Pancreas (tissue), 10 donors: ENCODE measurements around the gene CCND2. TPM values are rescaled to one million over a fixed set of nuclear protein-coding genes. Genes with fewer than 3 reads are reported as not detected.

ENCODE experiments used
- ATAC-seq, 4 donors: fragments of 200-7000 bp; cut with Tn5 transposase; one replicate each; pipeline versions ENCODE4 v1.8.0 to v1.9.1; 2020; ENCODE audit warnings: mild to moderate bottlenecking in 4 of 4, moderate library complexity in 4 of 4
- DNase-seq, 6 donors: peaks; one replicate each; pipeline ENCODE4 v3.0.0-alpha.2; 2020
- FAIRE-seq: peaks from 2 replicates; lab custom pipeline; 2012; peaks lifted over from hg19 to GRCh38; lab: Jason Lieb, UNC
- H3K27ac ChIP-seq, 4 donors: fragments of 200-600 bp; sonication (generic); 1 replicate in 3 of 4; 2 replicates in 1 of 4; pipeline versions ENCODE4 v1.5.0 to v1.8.0; 2020
- H3K27me3 ChIP-seq, 4 donors: fragments of 200-600 bp; one replicate each; pipeline ENCODE4 v1.8.0; 2021
- H3K36me3 ChIP-seq, 3 donors: fragments of 200-600 bp; sonication (generic) in 1 of 3; one replicate each; pipeline versions ENCODE4 v1.5.0 to v1.8.0; 2020 to 2021
- H3K4me1 ChIP-seq, 3 donors: fragments of 200-600 bp; one replicate each; pipeline ENCODE4 v1.8.0; 2021
- H3K4me3 ChIP-seq, 4 donors: fragments of 200-600 bp; sonication (generic) in 2 of 4; one replicate each; pipeline versions ENCODE4 v1.5.0 to v1.8.0; 2020 to 2021
- H3K9me3 ChIP-seq, 4 donors: fragments of 200-600 bp; one replicate each; pipeline ENCODE4 v1.8.0; 2021
- WGBS, 2 donors: extraction: QIAGEN DNeasy Blood & Tissue Kit; methylation state at CpG; one replicate each; pipeline ENCODE4 v1.1.7; 2013; 5-methylcytosine and 5-hydroxymethylcytosine counted together
- intact Hi-C, 3 donors: fragments of 100-400 bp; cut with DNase I; formaldehyde crosslinking; loops; one replicate each; pipeline versions ENCODE4 v1.11.1 to v1.14.2; 2022
- polyA plus RNA-seq, 2 donors: library from polyadenylated mRNA; stranded (reverse); fragments of 200-250 nt; gene quantifications; one replicate each; pipeline ENCODE4 v1.2.3, GENCODE V29; 2013
- total RNA-seq, 6 donors: library from RNA; stranded (reverse); fragmentation: NEBNext Ultra II Directional in 4 of 6; extraction: Animal tissue kit (Norgen Biotek cat#: 25700) in 4 of 6; gene quantifications; one replicate each; pipeline versions ENCODE4 v1.2.1 to v1.2.4, GENCODE V29; 2021 to 2023
- TF ChIP-seq, protein P1 (sequence below), 4 donors: fragments of 200-600 bp; sonication (generic) in 3 of 4; IDR thresholded peaks; one replicate each; pipeline versions ENCODE4 v1.5.0 to v1.8.0; 2021; ENCODE audit warnings: antibody characterized with exemption in 4 of 4
- donor health status: healthy with polysubstance abuse.
- donor health status: DM: no; HTN: no; CAD: no; lungs with moderate emphysema.
- donor health status: DM: no; HTN: no; CAD: no.
- donor health status: control.
- donor health status: control.
- donor health status: Bipolar disorder and iron deficiency.
- donor health status: DM: yes; HTN: yes; CAD: no.
- donor health status: DM: no; HTN: no; CAD: no.
- donor health status: DM: no; HTN: no; CAD: no.
- donor health status: DM: yes; HTN: yes; CAD: no.

The CCND2 gene
- total RNA-seq (10 to 100 TPM; 51.5 to 75.6 (median 63.5) TPM), polyA plus RNA-seq (1 to 10 TPM; 6.3 to 9.1 TPM)

DNA sequence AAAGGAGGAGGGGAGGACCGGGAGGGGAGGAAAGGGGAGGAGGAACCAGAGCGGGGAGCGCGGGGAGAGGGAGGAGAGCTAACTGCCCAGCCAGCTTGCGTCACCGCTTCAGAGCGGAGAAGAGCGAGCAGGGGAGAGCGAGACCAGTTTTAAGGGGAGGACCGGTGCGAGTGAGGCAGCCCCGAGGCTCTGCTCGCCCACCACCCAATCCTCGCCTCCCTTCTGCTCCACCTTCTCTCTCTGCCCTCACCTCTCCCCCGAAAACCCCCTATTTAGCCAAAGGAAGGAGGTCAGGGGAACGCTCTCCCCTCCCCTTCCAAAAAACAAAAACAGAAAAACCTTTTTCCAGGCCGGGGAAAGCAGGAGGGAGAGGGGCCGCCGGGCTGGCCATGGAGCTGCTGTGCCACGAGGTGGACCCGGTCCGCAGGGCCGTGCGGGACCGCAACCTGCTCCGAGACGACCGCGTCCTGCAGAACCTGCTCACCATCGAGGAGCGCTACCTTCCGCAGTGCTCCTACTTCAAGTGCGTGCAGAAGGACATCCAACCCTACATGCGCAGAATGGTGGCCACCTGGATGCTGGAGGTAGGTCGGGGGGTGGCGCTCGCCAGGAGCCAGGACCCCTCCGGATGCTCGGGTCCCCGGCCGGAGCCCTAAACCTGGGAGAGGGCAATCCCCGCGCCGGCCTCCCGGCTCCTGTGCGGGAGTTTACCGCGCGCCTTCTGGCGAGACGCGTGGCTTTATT lies at the start of gene CCND2:
TSS of gene CCND2 (plus strand) at position 111 of the 744 bp plus-strand sequence. CDS start at position 390, 279 bp downstream.
- peak; percentile 61 to 75 (median 70) for ATAC-seq
- peak; percentile 69 to 91 (median 84) for DNase-seq
- Histone ChIP-seq H3K9me3 (no peaks in the 10 kb centered on the region), H3K4me3 (peak within 1 kb of the TSS; percentile 27 to 81 (median 68)), H3K27ac (peak within 1 kb of the TSS; percentile 49 to 86 (median 63)), H3K36me3 (no peaks in the 10 kb centered on the region), H3K4me1 (peaks cover 12 to 25% (median 16%) of the 10 kb centered on the region in 3 donors), H3K27me3 (no peaks in the 10 kb centered on the region)
- WGBS, 2 donors: 0% methylated on average over 52 of the region's 52 CpGs
- intact Hi-C loops: loop anchor here in 1 of 3 donors (10.0 kb wide), 2 partner anchors 279 to 389 kb away; no protein-coding TSS in a partner anchor
- TF ChIP-seq, protein P1, sequence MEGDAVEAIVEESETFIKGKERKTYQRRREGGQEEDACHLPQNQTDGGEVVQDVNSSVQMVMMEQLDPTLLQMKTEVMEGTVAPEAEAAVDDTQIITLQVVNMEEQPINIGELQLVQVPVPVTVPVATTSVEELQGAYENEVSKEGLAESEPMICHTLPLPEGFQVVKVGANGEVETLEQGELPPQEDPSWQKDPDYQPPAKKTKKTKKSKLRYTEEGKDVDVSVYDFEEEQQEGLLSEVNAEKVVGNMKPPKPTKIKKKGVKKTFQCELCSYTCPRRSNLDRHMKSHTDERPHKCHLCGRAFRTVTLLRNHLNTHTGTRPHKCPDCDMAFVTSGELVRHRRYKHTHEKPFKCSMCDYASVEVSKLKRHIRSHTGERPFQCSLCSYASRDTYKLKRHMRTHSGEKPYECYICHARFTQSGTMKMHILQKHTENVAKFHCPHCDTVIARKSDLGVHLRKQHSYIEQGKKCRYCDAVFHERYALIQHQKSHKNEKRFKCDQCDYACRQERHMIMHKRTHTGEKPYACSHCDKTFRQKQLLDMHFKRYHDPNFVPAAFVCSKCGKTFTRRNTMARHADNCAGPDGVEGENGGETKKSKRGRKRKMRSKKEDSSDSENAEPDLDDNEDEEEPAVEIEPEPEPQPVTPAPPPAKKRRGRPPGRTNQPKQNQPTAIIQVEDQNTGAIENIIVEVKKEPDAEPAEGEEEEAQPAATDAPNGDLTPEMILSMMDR (IDR thresholded peaks at IDR 0.05): no peak
- no peak for FAIRE-seq

DNA sequence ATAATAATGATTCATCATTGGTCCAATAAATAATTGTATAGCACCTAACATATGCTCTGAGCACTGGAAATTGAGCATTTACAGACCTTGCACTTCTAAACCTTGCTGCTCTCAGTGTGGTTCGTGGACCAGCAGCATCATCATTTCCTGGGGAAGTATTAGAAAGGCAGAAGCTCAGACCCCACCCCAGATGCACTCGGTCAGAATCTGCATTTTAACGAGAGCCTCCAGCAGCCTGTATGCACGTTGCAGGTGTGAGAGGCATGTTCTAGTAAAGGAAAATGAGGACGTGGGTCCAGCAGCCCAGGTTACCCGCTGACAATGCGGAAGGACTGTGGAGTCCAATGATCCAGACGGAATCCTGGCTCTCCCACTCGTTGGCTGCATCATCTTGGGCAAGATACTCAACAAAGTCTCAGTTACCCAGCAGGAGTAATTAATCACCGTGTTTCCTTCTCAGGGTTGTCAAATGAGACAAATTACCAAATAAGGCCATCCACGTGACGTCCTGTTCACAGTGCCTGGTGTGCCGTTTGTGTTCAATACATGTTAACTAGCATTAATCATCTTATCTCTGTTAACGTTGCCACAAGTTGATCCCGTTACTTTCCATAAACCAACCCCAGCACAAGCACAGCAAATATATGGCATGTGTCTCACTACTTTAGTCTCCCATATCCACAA lies 49.2 kb upstream of the CCND2 start:
- Histone ChIP-seq H3K9me3 (no peaks in the 10 kb centered on the region), H3K27me3 (no peaks in the 10 kb centered on the region), H3K36me3 (no peaks in the 10 kb centered on the region), H3K4me3 (no peak overlapping the region), H3K27ac (no peak overlapping the region), H3K4me1 (no peaks in the 10 kb centered on the region)
- FAIRE-seq (no peak), ATAC-seq (no peak), DNase-seq (no peak)
- TF ChIP-seq, protein P1 (IDR thresholded peaks at IDR 0.05): no peak
- 55 to 57% methylated on average over 15 of the region's 15 CpGs for WGBS, 2 donors
- intact Hi-C loops: no loop called here

DNA sequence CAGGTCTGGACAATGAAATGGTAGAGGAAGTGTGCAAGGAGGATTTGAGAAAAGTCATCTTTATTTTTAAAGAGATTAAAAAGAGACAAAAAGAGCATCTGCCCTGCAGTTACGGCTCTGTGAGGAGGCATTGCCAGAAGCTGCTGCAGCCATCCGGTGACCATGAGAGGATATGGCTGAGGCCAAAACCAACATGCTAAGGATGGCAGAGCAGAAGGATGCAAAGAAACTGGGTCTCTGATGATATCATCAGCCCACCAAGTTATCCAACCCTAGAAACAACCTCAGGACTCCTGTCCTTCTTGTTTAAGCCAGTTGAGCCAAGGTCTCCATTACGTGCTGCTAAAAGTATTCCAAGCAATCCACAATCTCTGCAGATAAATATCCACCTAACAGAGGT lies 48.0 kb upstream of the CCND2 start:
- intact Hi-C loops: no loop called here
- H3K27ac ChIP-seq: no peak overlapping the region
- FAIRE-seq (no peak), DNase-seq (no peak), ATAC-seq (no peak)
- H3K4me1 ChIP-seq: no peaks in the 10 kb centered on the region
- 91 to 93% methylated on average over 3 of the region's 3 CpGs for WGBS, 2 donors
- no peak overlapping the region for H3K4me3 ChIP-seq
- H3K27me3 ChIP-seq: no peaks in the 10 kb centered on the region
- no peaks in the 10 kb centered on the region for H3K36me3 ChIP-seq
- no peaks in the 10 kb centered on the region for H3K9me3 ChIP-seq
- TF ChIP-seq, protein P1 (IDR thresholded peaks at IDR 0.05): no peak

DNA sequence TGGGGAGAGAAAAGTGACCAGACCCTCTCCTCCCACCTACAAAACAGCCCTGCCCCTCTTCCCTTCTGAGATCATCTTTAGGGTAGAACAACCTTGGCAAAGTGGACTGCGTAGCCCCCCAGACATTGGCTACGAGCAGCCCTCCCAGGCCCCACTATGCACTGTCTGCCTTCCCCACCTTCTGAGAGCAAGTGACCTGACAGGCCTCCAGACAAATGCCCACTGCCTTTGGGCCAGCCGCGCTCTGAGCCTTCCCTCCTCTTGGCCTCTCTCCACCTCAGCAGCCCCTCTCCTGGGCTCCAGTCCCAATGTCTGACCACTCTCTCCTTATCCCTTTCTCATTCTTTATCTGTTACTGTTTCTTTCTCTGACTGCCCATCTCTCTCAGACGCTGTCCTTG lies 46.5 kb upstream of the CCND2 start:
- H3K27ac ChIP-seq: no peak overlapping the region
- 77 to 93% methylated on average over 5 of the region's 5 CpGs for WGBS, 2 donors
- H3K4me1 ChIP-seq: no peaks in the 10 kb centered on the region
- no peak for FAIRE-seq
- ATAC-seq: no peak
- no peaks in the 10 kb centered on the region for H3K27me3 ChIP-seq
- no peak overlapping the region for H3K4me3 ChIP-seq
- TF ChIP-seq, protein P1 (IDR thresholded peaks at IDR 0.05): no peak
- no peaks in the 10 kb centered on the region for H3K9me3 ChIP-seq
- intact Hi-C loops: no loop called here
- DNase-seq: no peak
- no peaks in the 10 kb centered on the region for H3K36me3 ChIP-seq
